Left ventricle myocardium inferior (tissue), 1 donor: ENCODE results near the gene ANGPT4. TPM values are rescaled to one million over a fixed set of nuclear protein-coding genes. Genes with fewer than 3 reads are reported as not detected.
"Not testable (repeated sequence)": the region's sequence is repeated elsewhere in the genome, so short reads cannot be mapped to it uniquely, and the experiment has no call there.

Source experiments
- DNase-seq: peaks from one replicate; pipeline ENCODE4 v3.0.0-alpha.2; 2020
- H3K27ac ChIP-seq: fragments of 200-600 bp; replicated peaks from 2 replicates; pipeline ENCODE4 v1.8.0; 2021
- H3K27me3 ChIP-seq: fragments of 200-600 bp; 2 replicates; pipeline ENCODE4 v1.8.0; 2021; ENCODE audit warnings: low read depth
- H3K36me3 ChIP-seq: fragments of 200-600 bp; 2 replicates; pipeline ENCODE4 v1.8.0; 2021
- H3K4me1 ChIP-seq: fragments of 200-600 bp; 2 replicates; pipeline ENCODE4 v1.8.0; 2021
- H3K4me3 ChIP-seq: fragments of 200-600 bp; 2 replicates; pipeline ENCODE4 v1.8.0; 2021; ENCODE audit warnings: mild to moderate bottlenecking, moderate library complexity
- H3K9me3 ChIP-seq: fragments of 200-600 bp; replicated peaks from 2 replicates; pipeline ENCODE4 v1.8.0; 2021
- intact Hi-C: fragments of 100-400 bp; cut with micrococcal nuclease; formaldehyde crosslinking; loops from one replicate; pipeline ENCODE4 v1.11.0; 2022
- total RNA-seq: library from RNA; stranded (reverse); fragmentation: NEBNext Ultra II Directional; extraction: Animal tissue kit (Norgen Biotek cat#: 25700); gene quantifications from one replicate; pipeline ENCODE4 v1.2.1, GENCODE V29; 2021
- TF ChIP-seq, protein P1 (sequence below): fragments of 200-600 bp; IDR thresholded peaks from 2 replicates; pipeline ENCODE4 v1.8.0; 2021; ENCODE audit warnings: antibody characterized with exemption, mild to moderate bottlenecking, borderline replicate concordance
- donor health status: DM: no; HTN: yes; CAD: no; lungs with severe emphysema.

The ANGPT4 gene
- total RNA-seq, 1 donor from 2014 or later: 0.05 TPM

DNA sequence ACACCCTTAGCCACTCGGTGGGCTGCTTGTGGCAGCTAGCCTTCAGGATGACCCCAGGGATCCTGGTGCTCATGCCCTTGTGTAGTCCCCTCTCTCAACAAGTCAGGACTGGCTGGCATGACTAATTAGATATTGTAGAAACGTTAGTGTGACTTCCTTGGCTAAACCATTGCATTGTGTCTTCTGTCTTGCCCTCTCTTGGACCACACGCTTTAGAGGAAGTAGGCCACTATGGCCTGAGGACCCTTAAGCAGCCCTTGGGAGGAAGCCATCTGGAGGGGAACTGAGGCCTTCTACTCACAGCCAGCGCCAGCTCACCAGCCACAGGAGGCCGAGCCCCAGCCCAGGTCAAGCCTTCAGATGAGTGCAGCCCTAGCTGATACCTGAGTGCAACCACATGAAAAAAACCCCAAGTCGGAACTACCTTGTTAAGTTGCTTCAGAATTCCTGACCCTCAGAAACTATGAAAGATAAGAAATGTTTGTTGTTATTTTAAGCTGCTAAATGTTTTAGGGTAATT is 10.1 kb downstream of the ANGPT4 start:
- Histone ChIP-seq H3K36me3 (no peaks in the 10 kb centered on the region), H3K9me3 (no peaks in the 10 kb centered on the region), H3K4me3 (no peak overlapping the region), H3K4me1 (peaks cover under 1% of the 10 kb centered on the region), H3K27me3 (peaks cover 26% of the 10 kb centered on the region), H3K27ac (no peak overlapping the region)
- no peak for DNase-seq
- intact Hi-C loops: no loop called here
- TF ChIP-seq, protein P1, sequence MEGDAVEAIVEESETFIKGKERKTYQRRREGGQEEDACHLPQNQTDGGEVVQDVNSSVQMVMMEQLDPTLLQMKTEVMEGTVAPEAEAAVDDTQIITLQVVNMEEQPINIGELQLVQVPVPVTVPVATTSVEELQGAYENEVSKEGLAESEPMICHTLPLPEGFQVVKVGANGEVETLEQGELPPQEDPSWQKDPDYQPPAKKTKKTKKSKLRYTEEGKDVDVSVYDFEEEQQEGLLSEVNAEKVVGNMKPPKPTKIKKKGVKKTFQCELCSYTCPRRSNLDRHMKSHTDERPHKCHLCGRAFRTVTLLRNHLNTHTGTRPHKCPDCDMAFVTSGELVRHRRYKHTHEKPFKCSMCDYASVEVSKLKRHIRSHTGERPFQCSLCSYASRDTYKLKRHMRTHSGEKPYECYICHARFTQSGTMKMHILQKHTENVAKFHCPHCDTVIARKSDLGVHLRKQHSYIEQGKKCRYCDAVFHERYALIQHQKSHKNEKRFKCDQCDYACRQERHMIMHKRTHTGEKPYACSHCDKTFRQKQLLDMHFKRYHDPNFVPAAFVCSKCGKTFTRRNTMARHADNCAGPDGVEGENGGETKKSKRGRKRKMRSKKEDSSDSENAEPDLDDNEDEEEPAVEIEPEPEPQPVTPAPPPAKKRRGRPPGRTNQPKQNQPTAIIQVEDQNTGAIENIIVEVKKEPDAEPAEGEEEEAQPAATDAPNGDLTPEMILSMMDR: no peak

DNA sequence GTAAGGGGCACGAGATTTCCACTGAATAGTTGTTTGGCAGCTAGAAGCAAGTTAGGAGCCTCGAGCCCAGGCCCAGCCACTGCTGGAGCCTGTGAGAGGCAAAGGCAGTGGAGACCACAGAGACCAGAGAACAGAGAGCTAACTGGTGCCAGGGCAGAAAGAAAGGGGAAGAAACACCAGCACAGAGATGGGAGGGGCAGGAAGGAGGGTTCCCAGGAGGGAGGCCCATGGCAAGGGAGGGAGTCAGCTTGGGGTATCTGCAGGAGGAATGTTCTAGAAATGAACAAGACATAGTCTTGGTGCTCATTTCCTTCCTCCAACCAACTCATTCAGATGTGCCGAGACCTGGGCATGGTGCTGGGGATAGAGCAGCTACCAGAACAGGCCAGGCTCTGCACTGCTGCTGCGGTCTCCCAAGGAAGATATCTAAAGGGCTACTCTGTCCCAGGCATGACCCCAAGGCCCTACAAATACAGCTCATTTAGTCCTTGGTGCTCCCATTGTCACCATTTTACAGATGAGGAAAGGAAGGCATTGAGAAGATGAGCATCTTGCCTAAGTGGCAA is 10.7 kb downstream of the ANGPT4 start:
- no peaks in the 10 kb centered on the region for H3K4me1 ChIP-seq
- TF ChIP-seq, protein P1: no peak
- H3K27me3 ChIP-seq: peaks cover 20% of the 10 kb centered on the region
- no peaks in the 10 kb centered on the region for H3K9me3 ChIP-seq
- no peak overlapping the region for H3K4me3 ChIP-seq
- intact Hi-C loops: no loop called here
- no peak overlapping the region for H3K27ac ChIP-seq
- DNase-seq: no peak
- no peaks in the 10 kb centered on the region for H3K36me3 ChIP-seq

- TF ChIP-seq, protein P1: no peak
- peaks cover 8% of the 10 kb centered on the region for H3K27me3 ChIP-seq
- no peaks in the 10 kb centered on the region for H3K4me1 ChIP-seq
- H3K4me3 ChIP-seq: no peak overlapping the region
- H3K9me3 ChIP-seq: no peaks in the 10 kb centered on the region
- no peak overlapping the region for H3K27ac ChIP-seq
- no peak for DNase-seq
- intact Hi-C loops: no loop called here
- H3K36me3 ChIP-seq: no peaks in the 10 kb centered on the region
Measured at GRCh38 chr20:904039-904545, 12.0 kb downstream of the ANGPT4 start.

DNA sequence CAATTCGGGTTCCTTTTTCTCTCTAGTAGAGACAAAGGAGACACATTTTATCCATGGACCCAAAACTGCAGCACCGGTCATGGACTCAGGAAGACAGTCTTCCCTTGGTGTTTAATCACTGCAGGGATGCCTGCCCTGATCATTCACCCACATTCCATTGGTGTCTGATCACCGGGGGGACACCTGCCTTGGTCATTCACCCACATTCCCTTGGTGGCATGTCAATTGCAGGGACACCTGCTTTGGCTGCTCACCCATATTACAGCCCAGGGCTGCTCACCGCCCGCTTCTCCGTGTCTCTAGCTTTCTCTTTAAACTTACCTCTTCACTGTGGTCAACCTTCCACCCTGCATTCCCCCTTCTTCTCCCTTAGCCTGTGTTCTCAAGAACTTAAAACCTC is 18.7 kb downstream of the ANGPT4 start:
- DNase-seq, H3K27me3 ChIP-seq, H3K9me3 ChIP-seq, H3K4me3 ChIP-seq, H3K27ac ChIP-seq, H3K36me3 ChIP-seq, intact Hi-C loops, H3K4me1 ChIP-seq: not testable (repeated sequence)

- TF ChIP-seq, protein P1: no peak
- intact Hi-C loops: no loop called here
- DNase-seq: no peak
Measured at GRCh38 chr20:896501-897025, 19.6 kb downstream of the ANGPT4 start.

GRCh38 chr20:892371-892770 is 23.8 kb downstream of the ANGPT4 start:
- H3K4me1 ChIP-seq: peaks cover 19% of the 10 kb centered on the region
- H3K4me3 ChIP-seq, H3K27me3 ChIP-seq, H3K36me3 ChIP-seq, H3K9me3 ChIP-seq, intact Hi-C loops, H3K27ac ChIP-seq, DNase-seq: not testable (repeated sequence)

More at GRCh38 chr20:896501-897025, 19.6 kb downstream of the ANGPT4 start:
- Histone ChIP-seq H3K27ac (no peak overlapping the region), H3K4me1 (peaks cover 2% of the 10 kb centered on the region), H3K36me3 (no peaks in the 10 kb centered on the region), H3K9me3 (no peaks in the 10 kb centered on the region), H3K27me3 (no peaks in the 10 kb centered on the region), H3K4me3 (no peak overlapping the region)
